Loucy (cell line): ENCODE data around the gene TLR9.

Source experiments
- H2AFZ ChIP-seq: fragments of 200-600 bp; sonication (generic); 2 replicates; pipeline ENCODE4 v1.6.0; 2016; ENCODE audit warnings: antibody characterized with exemption, mild to moderate bottlenecking, low read length, moderate library complexity
- H3F3A ChIP-seq: fragments of 200-600 bp; 2 replicates; pipeline ENCODE4 v1.6.0; 2016; ENCODE audit warnings: antibody characterized with exemption, low read depth, mild to moderate bottlenecking
- H3K27me3 ChIP-seq: fragments of 200-600 bp; sonication (generic); 2 replicates; pipeline ENCODE4 v1.6.1; 2014; ENCODE audit warnings: low read length, mild to moderate bottlenecking; ENCODE audit not compliant: insufficient read depth, poor library complexity, severe bottlenecking
- H3K36me3 ChIP-seq: fragments of 200-600 bp; sonication (generic); 2 replicates; pipeline ENCODE4 v1.6.1; 2016; ENCODE audit warnings: low read length; ENCODE audit not compliant: insufficient read depth
- H3K4me1 ChIP-seq: fragments of 200-600 bp; sonication (generic); 2 replicates; pipeline ENCODE4 v1.5.1; 2014; ENCODE audit warnings: low read length, mild to moderate bottlenecking; ENCODE audit not compliant: insufficient read depth, poor library complexity, severe bottlenecking
- H3K4me2 ChIP-seq: fragments of 200-600 bp; sonication (generic); 2 replicates; pipeline ENCODE4 v1.6.0; 2014; ENCODE audit warnings: antibody characterized with exemption, low read length, low read depth, mild to moderate bottlenecking; ENCODE audit not compliant: poor library complexity, severe bottlenecking
- H3K4me3 ChIP-seq: fragments of 200-600 bp; sonication (generic); 2 replicates; pipeline ENCODE4 v1.5.1; 2014; ENCODE audit warnings: low read length, mild to moderate bottlenecking, mixed read lengths; ENCODE audit not compliant: poor library complexity, severe bottlenecking
- H3K79me2 ChIP-seq: fragments of 200-600 bp; sonication (generic); 2 replicates; pipeline ENCODE4 v1.6.1; 2014; ENCODE audit warnings: low read length; ENCODE audit not compliant: insufficient read depth
- H3K9ac ChIP-seq: fragments of 200-600 bp; sonication (generic); 2 replicates; pipeline ENCODE4 v1.6.0; 2014; ENCODE audit warnings: mild to moderate bottlenecking, low read depth, low read length, moderate library complexity; ENCODE audit not compliant: poor library complexity, severe bottlenecking
- H3K9me2 ChIP-seq: fragments of 200-600 bp; sonication (generic); replicated peaks from 2 replicates; pipeline ENCODE4 v1.6.1; 2016; ENCODE audit warnings: low read depth, low read length, mixed read lengths
- H3K9me3 ChIP-seq: fragments of 200-600 bp; sonication (generic); 2 replicates; pipeline ENCODE4 v1.6.1; 2014; ENCODE audit warnings: mild to moderate bottlenecking, antibody characterized with exemption, low read length, low read depth; ENCODE audit not compliant: insufficient read depth
- H4K20me1 ChIP-seq: fragments of 200-600 bp; sonication (generic); 2 replicates; pipeline ENCODE4 v1.6.0; 2014; ENCODE audit warnings: antibody characterized with exemption, low read length, mild to moderate bottlenecking; ENCODE audit not compliant: insufficient read depth, poor library complexity, severe bottlenecking
- EZH2phosphoT487 ChIP-seq: fragments of 200-600 bp; IDR thresholded peaks from 2 replicates; pipeline ENCODE4 v1.6.1; 2018; ENCODE audit warnings: antibody characterized with exemption, mild to moderate bottlenecking, moderate library complexity, borderline replicate concordance
- TF ChIP-seq, protein P1 (sequence below): fragments of 200-600 bp; sonication (generic); conservative IDR thresholded peaks from 2 replicates; pipeline ENCODE4 v1.5.1; 2014; ENCODE audit warnings: mild to moderate bottlenecking, antibody characterized with exemption, low read length

Gene TLR9

DNA sequence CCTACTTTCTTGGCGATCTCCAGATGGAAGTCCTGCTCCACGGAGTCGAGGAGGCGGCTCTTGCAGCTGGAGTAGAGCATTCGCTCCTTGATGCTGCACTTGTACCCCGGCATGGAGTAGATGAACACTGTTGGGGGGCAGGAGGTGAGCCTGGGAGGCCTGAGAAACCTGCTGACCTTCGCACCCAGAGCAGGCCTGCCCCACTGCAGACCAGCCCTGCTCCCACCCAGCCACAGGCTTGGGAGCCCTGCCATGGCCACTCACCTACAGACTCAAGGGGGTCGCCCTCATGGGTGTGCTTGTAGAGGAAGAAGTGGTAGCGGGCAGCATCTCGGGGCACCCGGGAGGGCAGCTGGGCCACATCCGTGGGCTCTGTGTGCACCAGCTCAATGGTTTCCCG, 4.2 kb upstream of the TLR9 start:
- H3K4me2 ChIP-seq = no peak overlapping the region
- no peaks in the 10 kb centered on the region for H3K27me3 ChIP-seq
- no peaks in the 10 kb centered on the region for H3K9me3 ChIP-seq
- no peak overlapping the region for H3K9ac ChIP-seq
- peaks cover 15% of the 10 kb centered on the region for H4K20me1 ChIP-seq
- no peaks in the 10 kb centered on the region for H3K4me1 ChIP-seq
- no peak overlapping the region for H2AFZ ChIP-seq
- no peaks in the 10 kb centered on the region for H3K9me2 ChIP-seq
- no peak overlapping the region for H3K4me3 ChIP-seq
- H3K79me2 ChIP-seq = peaks cover 10% of the 10 kb centered on the region; the same call in 1 of the 2 replicates
- TF ChIP-seq, protein P1, sequence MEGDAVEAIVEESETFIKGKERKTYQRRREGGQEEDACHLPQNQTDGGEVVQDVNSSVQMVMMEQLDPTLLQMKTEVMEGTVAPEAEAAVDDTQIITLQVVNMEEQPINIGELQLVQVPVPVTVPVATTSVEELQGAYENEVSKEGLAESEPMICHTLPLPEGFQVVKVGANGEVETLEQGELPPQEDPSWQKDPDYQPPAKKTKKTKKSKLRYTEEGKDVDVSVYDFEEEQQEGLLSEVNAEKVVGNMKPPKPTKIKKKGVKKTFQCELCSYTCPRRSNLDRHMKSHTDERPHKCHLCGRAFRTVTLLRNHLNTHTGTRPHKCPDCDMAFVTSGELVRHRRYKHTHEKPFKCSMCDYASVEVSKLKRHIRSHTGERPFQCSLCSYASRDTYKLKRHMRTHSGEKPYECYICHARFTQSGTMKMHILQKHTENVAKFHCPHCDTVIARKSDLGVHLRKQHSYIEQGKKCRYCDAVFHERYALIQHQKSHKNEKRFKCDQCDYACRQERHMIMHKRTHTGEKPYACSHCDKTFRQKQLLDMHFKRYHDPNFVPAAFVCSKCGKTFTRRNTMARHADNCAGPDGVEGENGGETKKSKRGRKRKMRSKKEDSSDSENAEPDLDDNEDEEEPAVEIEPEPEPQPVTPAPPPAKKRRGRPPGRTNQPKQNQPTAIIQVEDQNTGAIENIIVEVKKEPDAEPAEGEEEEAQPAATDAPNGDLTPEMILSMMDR = no peak
- peaks cover 29% of the 10 kb centered on the region; the same call in 1 of the 2 replicates for H3K36me3 ChIP-seq
- H3F3A ChIP-seq = no peaks in the 10 kb centered on the region

DNA sequence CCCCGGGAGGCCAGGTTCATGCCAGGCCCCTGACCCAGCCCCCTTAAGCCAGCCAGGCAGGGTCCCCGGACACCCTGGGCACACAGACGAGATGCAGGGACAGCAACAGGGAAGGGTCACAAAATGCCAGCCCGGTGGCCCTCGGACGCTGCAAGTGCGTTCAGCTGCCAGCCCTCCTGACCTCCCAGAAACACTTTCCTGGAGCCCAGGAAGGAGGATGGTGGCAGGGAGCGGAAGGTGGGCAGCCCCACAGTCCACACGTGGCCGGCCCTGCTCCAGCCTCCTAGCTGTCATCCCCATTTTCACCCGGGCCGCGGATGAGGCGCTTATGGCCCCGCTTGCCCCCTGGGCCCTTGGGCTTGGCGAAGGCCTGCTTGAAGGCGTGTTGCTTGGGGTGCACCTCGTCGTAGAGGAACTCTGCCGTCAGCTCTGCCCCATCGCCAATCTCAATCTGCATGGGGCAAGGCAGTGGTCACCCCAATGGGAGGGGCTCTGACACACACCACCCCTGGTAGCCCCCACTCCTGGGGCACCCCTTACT, 3.4 kb upstream of the TLR9 start:
- H3K9me3 ChIP-seq = no peaks in the 10 kb centered on the region
- TF ChIP-seq, protein P1 = no peak
- TF ChIP-seq EZH2phosphoT487 = no peak
- no peaks in the 10 kb centered on the region for H3K27me3 ChIP-seq
- peaks cover 29% of the 10 kb centered on the region; the same call in 1 of the 2 replicates for H3K36me3 ChIP-seq
- no peak overlapping the region for H3K4me3 ChIP-seq
- H4K20me1 ChIP-seq = peaks cover 15% of the 10 kb centered on the region
- no peaks in the 10 kb centered on the region for H3K9me2 ChIP-seq
- no peaks in the 10 kb centered on the region for H3K4me1 ChIP-seq
- no peak overlapping the region for H3K9ac ChIP-seq
- no peak overlapping the region for H2AFZ ChIP-seq
- H3K79me2 ChIP-seq = peaks cover 9% of the 10 kb centered on the region; the same call in 1 of the 2 replicates
- H3K4me2 ChIP-seq = no peak overlapping the region
- H3F3A ChIP-seq = no peaks in the 10 kb centered on the region

DNA sequence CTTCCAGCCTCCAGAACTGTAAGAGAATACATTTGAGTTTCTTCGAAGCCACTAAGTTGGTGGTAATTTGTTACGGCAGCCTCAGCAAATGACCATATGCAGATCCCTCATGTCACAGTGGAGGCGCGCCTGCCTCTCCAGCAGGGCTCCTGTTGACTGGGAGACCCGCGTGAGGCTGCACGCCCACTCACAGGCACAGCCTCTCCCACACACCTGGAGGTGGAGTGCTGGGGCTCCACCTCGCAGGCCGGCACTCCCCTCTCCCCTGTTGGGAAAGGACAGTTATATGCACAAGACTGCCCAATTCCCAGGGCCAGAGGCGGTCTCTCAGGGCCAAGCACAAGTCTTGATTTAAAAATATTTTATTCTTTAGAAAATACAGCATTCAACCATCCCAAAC, 2.8 kb upstream of the TLR9 start:
- Histone ChIP-seq H2AFZ (no peak overlapping the region), H3K4me1 (peaks cover 5% of the 10 kb centered on the region), H4K20me1 (peaks cover 15% of the 10 kb centered on the region), H3K27me3 (no peaks in the 10 kb centered on the region), H3K36me3 (peaks cover 29% of the 10 kb centered on the region; the same call in 1 of the 2 replicates), H3K9me2 (no peaks in the 10 kb centered on the region), H3K4me2 (no peak overlapping the region), H3K4me3 (no peak overlapping the region), H3F3A (no peaks in the 10 kb centered on the region), H3K9ac (no peak overlapping the region), H3K9me3 (no peaks in the 10 kb centered on the region), H3K79me2 (peaks cover 15% of the 10 kb centered on the region; the same call in 1 of the 2 replicates)
- TF ChIP-seq, protein P1 = no peak
- no peak for TF ChIP-seq EZH2phosphoT487
